GM19468 (cell line): ENCODE data around the gene KRIT1.
A peak's percentile ranks its signal among the peaks of the same experiment; 100 is the strongest.
"Not testable (repeated sequence)": the region's sequence is repeated elsewhere in the genome, so short reads cannot be mapped to it uniquely, and the experiment has no call there.

Experiments used
- ATAC-seq: cut with Tn5 transposase; IDR thresholded peaks from one replicate; pipeline ENCODE4 v1.9.1; 2021; ENCODE audit warnings: mild to moderate bottlenecking, moderate library complexity, moderate number of reproducible peaks; ENCODE audit not compliant: unreplicated experiment; ENCODE audit errors: extremely low read depth

Gene KRIT1

DNA sequence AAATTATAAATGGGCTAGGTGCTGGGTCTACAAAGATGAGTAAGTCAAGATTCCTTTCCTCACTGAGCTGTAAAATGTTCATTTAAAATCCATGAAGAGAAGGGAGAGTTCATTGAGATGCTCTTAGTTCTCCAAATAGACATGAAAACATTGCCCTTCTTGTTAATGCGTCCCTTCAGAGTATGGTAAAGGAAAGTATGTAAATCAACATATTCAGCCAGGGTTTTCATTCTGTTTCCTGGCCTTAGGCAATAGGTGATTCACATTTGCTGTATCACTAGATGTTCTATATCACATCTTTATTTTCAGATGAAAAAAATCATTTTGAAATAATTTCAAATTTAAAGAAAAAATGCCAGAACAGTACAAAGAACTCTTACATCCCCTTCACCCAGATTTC, 5.5 kb upstream of the KRIT1 start:
- ATAC-seq = no peak

DNA sequence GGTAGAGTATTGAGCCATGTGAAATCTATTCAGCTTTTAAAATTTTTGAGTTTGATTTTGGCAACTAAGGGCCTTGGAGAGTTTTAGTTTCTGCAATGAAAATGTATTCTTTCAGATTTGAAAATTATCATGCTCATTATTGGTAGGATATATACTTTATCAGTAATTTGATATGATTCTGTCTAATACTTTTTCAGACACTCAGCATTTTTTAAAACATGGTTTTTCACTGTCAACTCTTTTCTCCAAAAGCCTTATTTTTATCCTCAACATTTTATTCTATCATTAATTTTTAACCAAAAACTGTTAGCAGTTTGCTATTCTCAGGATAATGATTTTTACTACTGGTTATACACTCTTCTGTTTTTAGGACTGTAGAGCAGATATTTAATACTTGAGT, 4.9 kb upstream of the KRIT1 start:
- ATAC-seq = no peak

DNA sequence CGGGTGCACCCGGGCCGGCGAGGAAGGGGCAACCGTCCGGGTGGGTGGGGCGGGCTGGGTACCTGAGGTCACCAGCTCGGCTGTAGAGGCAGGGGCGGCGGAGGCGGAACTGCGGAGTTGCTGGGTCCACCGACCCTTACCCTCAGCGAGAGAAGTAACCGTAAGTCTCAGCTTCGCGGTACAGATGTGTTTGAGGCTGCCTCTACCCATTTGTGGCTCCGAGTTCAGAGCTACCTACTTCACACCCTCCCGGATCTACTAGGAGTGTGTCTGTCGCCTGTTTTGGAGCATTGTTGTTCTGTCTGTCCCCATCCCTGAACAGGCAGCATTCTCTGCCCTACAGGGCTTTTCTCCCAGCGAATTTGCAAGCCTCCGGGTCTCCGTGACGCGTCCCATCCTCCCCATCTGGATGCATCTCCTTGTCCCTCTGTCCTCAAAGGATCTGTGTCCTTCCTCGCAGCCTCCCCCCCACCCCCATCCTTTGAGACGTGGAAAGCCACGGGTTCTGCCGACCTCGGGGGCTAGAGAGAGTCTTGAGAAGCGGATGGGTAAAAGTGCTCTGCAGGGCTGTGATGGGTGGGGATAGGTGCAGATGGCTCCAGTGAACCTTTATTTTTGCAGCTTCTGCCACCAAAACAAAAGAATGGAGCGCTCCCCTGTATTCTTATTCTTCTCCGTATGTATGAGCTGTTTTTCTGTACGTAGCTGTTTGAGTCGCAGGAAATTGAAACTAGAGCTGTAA, 817 bp upstream of the KRIT1 start:
- peak; percentile 3 for ATAC-seq

DNA sequence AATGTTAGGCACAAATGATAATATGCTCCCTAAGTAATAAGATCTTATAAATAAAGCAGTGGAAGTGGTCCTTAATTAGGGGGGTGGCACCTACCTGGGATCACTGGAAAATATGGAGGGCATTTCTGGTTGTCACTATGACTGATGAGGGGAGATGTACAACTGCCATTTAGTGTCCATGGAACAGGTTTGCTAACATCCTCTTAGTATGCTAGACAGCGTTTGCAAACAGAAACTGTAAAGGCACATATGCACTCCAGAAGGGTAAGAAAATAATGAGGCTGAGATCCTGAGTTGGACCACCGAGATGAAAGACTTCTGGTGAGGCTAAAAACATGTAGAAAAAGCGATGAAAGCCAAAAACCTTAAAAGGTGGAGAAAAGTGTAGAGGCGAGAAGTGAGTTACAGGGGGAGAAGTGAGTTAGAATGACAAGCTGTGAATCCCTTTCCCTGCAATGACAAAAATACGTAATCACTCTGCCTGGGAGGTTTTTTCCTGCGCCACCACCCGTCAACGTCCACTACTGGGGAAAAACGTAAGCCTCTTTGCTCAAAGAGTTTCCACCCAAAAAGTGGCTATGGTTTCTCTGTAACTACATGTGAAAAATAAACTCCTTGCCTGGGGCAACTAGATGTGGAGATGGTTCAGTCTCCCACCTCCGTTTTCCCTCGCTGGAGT, 767 bp downstream of the KRIT1 start:
- ATAC-seq = no peak

DNA sequence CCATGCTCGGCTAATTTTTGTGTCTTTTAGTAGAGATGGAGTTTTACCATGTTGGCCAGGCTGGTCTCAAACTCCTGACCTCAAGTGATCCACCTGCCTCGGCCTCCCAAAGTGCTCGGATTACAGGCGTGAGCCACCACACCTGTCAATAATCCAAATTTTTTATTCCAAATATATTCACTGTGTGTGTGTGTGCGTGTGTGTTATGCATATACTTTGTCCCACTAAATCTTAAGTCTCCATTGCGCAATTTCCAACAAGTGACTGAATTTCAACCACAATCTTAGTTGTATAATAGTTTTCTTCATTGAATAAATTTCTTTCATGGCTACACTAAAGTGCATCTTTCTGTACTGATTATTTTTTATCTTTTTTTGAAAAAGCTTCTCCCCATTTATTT, 2.7 kb downstream of the KRIT1 start:
- no peak for ATAC-seq

DNA sequence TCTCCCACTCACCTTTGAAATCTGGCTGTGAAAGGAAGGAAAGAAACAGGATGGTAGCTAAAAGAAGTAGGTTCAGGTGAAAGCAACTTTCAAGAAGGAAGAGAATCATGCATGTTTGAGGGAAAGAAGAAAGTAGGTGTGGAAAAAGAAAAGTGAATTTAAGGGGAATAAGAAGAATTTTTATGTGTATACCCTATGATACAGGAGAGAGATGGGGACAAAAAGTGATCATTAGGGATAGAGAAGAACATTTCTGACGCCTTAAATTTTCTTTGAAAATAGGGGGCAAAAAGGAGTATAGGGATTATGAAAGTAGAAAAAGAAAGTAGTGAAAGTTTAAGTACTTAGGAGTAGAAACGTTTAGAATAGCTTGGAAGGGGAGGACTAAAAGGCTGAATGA, 15.2 kb downstream of the KRIT1 start:
- ATAC-seq = no peak

DNA sequence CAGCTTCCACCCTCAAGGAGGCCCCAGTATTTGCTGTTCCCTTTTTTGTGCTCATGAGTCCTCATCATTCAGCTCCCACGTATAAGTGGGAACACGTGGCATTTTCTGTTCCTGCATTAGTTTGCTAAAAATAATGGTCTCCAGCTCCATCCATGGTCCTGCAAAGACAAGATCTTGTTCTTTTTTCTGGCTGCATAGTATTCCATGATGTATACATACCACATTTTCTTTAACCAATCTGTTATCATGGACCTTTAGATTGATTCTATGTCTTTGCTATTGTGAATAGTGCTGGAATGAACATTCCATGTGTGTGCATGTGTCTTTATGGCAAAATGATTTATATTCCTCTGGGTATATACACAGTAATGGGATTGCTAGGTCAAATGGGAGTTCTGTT, 17.0 kb downstream of the KRIT1 start:
- no peak for ATAC-seq

DNA sequence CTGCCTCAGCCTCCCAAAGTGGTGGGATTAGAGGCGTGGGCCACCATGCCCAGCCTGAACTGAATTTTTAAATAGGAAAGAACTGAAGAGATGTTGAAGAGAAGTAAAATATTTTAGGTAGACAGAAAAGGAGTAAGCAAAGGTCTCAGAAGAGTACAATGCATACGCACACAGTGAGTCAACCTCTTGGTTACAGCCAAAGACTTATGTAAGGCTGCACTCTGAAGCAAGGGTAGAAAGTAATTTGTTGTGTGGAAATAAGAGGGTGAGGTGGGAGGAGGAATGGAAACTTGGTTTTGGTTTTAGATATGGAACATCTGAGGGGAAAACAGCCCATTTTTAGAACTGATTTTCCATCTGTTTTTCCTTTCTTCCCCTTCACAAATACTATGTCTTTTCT, 17.6 kb downstream of the KRIT1 start:
- no peak for ATAC-seq

DNA sequence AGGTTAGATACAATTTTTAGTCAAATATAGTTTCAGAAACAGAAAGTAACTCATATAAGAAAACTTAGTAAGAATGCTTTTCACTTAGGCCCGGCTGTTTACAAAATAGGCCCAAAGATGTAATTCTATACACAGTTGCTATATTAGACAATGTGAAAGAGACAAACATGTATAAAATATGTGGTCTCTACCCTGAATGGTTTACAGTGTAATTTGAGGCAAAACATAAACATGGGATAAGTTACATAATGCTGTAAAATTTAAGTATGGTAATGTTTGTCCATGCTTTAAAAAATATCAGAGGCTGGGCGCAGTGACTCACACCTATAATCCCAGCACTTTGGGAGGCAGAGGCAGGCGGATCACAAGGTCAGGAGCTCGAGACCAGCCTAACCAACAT, 18.7 kb downstream of the KRIT1 start:
- ATAC-seq = no peak

DNA sequence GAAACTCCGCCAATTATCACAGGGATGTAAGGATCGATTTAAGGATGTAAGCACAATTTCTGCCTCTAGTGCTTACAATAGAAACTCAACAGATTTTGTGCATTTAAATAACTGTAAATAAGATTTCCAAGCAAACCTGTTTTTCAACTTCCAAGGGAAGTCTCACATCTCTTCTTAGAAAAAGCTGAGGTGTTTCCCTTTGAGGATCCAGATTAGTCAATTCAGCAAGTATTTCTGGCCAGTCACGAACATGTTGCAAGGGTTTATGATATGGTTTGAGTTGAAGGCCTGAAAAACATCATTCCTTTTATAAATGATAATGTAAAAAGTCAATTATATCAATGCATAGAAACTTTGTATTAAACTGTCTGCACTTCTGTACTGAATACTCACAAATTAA, 23.9 kb downstream of the KRIT1 start:
- ATAC-seq = no peak

DNA sequence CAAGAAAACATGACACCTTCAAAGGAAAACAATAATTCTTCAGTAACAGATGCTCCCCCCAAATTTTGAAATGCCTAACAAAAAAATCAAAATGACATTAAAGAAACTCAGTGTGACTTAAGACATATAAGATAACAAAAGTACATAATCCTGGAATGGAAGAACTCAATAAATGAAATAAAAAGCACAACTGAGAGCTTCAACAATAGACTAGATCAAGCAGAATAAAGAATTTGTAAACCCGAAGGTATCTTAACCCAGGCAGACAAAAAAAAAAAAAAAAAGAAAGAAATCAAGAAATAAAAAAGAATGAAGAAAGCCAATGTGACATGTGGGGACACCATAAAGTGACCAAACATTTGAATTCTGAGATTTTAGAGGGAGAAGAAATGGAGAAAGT, 39.0 kb downstream of the KRIT1 start:
- ATAC-seq = no peak

DNA sequence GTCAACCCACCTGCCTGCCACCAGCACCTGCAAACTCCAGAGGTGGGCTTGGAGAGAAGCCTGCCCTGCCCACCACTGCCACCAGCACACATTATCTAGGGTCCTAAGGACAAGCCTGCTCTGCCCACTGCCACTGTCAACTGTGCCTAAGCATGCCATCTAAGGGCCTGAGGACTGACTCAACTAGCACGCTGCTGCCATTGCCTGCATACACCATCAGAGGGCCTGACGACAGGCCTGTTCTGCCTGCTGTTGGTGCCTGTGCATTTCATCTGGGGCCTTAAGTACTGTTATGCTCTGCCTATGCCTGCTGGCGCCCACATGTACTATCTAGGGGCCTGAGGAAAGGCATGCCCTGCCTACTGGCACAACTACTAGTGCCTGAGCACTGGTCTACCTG, 39.7 kb downstream of the KRIT1 start:
- no peak for ATAC-seq

DNA sequence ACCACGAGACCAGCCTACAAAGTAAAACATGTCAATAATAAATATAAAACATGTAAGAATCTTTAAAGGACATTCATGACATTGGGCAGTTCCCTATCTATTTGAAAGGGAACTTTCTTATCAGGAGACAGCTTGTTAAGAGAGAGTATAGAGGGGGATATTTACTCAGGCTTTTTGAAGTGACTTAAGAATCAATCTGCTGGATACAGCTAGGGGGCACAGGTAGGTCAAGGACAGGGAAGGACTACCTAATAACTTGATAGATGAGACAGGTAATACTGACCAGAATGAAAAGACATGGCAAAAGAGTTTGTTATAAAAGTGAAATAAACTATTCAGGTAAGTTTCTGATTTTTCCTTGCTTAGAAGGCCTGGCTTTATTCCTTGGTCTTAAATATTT, 44.9 kb downstream of the KRIT1 start:
- ATAC-seq = no peak

DNA sequence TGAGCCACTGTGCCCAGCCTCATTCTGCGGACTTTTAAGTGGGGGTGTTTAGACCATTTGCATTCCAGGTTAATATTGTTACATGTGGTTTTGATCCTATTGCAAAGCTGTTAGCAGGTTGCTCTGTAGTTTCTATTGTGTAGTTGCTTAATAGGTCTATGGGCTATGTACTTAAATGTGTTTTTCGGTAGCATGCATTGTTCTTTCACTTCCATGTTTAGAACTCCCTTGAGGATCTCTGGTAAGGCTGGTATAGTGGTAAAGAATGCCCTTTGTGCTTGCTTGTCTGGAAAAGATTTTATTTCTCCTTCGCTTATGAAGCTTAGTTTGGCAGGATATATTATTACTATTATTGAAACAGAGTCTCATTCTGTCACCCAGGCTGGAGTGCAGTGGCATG, 53.4 kb downstream of the KRIT1 start:
- no peak for ATAC-seq

DNA sequence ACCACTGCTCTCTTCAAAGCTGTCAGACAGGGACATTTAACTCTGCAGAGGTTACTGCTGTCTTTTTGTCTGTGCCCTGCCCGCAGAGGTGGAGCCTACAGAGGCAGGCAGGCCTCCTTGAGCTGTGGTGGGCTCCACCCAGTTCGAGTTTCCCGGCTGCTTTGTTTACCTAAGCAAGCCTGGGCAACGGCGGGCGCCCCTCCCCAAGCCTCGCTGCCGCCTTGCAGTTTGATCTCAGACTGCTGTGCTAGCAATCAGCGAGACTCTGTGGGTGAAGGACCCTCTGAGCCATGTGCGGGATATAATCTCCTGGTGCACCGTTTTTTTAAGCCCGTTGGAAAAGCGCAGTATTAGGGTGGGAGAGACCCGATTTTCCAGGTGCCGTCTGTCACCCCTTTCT, 56.5 kb downstream of the KRIT1 start:
- ATAC-seq = not testable (repeated sequence)

DNA sequence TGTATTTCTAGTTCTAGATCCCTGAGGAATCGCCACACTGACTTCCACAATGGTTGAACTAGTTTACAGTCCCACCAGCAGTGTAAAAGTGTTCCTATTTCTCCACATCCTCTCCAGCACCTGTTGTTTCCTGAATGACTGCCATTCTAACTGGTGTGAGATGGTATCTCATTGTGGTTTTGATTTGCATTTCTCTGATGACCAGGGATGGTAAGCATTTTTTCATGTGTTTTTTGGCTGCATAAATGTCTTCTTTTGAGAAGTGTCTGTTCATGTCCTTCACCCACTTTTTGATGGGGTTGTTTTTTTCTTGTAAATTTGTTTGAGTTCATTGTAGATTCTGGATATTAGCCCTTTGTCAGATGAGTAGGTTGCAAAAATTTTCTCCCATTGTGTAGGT, 61.4 kb downstream of the KRIT1 start:
- ATAC-seq = not testable (repeated sequence)

DNA sequence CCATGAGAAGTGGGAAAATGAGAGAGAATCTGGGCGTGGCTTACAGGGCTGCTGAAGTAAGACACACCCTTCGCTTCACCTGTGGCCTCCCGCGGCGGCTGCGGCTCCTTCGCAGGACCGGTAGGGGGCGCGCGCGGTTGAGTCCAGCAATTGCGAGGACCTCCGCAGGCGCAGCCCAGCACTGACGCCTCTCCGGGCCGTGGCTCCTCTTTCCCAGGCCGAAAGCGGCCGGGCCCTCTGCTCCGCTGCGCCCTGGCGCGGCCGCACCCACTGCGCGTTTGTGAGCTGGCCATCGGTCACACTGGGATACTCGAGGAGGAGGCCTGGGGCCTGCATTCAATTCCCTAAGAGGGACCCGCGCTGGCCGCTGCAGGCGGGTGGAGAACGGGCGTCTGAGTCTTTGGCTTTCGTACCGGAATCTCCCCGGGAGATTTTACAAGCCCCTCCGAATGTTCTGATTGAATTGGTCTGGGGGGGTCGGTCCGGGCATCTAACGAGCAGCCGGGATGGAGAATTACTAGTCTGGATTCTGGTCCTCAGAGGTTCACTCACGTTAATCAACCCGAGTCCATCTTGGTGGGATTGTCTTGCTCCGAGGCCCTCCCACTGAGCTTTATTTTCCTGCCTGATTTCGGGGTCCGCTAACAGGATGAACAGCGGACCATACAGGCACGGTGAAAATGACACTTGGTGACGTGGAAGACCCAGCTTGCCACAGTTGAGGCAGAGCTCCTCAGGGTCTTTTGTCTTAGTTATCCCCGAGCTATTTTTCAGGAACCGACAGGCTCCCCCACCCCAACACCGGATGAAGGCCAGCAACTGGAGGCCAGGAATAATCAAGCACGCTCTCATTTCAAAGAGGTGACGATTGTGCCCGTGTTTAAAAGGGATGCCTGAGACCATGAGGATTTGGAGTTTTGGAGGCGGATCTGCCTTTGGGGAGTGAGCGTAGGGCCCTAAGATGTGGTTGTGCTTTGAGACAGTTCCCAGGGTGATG, 66.5 kb downstream of the KRIT1 start, which contains the start of gene LRRD1:
Gene LRRD1, minus strand, starts transcription at position 215 of the 997 bp plus-strand sequence. CDS start 13,940 bp downstream, outside the sequence.
- ATAC-seq = peak; percentile 93

DNA sequence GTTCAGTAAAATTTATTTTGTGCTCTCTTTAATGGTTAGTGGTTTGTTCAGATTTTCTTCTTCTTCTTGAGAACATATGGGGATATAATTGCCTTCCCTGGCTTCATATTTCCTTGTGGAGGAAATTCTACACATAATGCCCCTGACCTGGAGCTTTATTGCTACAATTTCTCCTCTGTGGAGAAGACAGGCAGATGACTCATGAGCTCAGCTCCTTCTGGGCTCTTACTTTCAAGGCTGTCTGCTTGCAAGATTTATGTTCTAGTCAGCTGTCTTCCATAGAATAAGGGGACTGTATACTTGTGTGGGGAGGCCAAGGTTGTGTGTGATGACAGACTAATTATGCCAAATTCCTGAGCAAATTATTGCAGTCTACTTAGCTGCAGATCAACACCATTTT, 68.4 kb downstream of the KRIT1 start:
- no peak for ATAC-seq

DNA sequence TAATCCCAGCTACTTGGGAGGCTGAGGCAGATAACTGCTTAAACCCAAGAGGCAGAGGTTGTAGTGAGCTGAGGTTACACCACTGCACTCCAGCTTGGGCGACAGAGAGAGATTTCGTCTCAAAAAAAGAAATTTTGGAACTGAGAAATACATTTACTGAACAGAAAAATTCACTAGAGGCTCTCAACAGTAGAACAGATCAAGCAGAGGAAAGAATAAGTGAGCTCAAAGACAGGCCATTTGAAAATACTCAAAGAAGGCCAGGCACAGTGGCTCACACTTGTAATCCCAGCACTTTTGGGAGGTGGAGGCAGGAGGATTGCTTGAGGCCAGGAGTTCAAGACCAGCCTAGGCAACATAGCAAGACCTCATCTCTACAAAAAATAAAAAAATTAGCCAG, 76.2 kb downstream of the KRIT1 start:
- ATAC-seq = not testable (repeated sequence)

DNA sequence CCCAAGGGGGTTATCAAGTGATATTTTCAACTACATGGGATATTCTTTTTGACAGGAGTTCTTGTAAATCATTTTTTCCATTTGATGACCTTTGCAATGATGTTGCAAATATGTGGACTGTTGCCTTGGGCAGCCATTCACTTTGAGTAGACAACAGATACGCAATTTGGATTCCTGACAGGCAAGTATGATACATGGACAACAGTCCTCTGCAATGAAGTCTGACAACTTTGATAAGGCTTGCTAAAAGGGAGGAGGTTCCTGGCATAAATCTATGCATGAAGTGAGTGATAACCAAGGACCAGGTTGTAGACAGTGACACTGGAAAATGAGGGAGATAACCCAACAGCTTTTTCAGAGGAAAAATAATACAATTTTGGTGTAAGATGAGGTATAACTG, 84.4 kb downstream of the KRIT1 start:
- ATAC-seq = no peak
